Adrenal gland (tissue), 12 donors: ENCODE data around the gene GOLGA6A. TPM values are rescaled to one million over a fixed set of nuclear protein-coding genes. Genes with fewer than 3 reads are reported as not detected.
"Not testable (repeated sequence)": the region's sequence is repeated elsewhere in the genome, so short reads cannot be mapped to it uniquely, and the experiment has no call there.

Source experiments
- DNase-seq, 7 donors: peaks; one replicate each; pipeline ENCODE4 v3.0.0-alpha.2; 2019 to 2020
- H3K27ac ChIP-seq, 5 donors: fragments of 200-600 bp; sonication (generic) in 4 of 5; 1 replicate in 3 of 5; 2 replicates in 2 of 5; pipeline versions ENCODE4 v1.5.1 to v1.8.0; 2016 to 2020; ENCODE audit warnings: mild to moderate bottlenecking in 1 of 5
- H3K27me3 ChIP-seq: fragments of 200-600 bp; 2 replicates; pipeline ENCODE4 v1.8.0; 2021
- H3K36me3 ChIP-seq, 2 donors: fragments of 200-600 bp; replicated peaks in 1 of 2; 1 replicate in 1 of 2; 2 replicates in 1 of 2; pipeline versions ENCODE4 v1.5.1 to v1.8.0; 2018 to 2022
- H3K4me1 ChIP-seq, 2 donors: fragments of 200-600 bp; replicated peaks in 1 of 2; 1 replicate in 1 of 2; 2 replicates in 1 of 2; pipeline versions ENCODE4 v1.5.1 to v1.8.0; 2018 to 2021
- H3K4me3 ChIP-seq, 4 donors: fragments of 200-600 bp; sonication (generic) in 3 of 4; one replicate each; pipeline ENCODE4 v1.5.1; 2016 to 2018
- H3K9me3 ChIP-seq, 3 donors: fragments of 200-600 bp; sonication (generic) in 1 of 3; replicated peaks in 1 of 3; 1 replicate in 2 of 3; 2 replicates in 1 of 3; pipeline versions ENCODE4 v1.5.1 to v1.8.0; 2016 to 2021
- CTCF ChIP-seq, 6 experiments: fragments of 450-650 bp in 4 of 6; fragments of 200-600 bp in 2 of 6; sonication (generic) in 1 of 6; IDR thresholded peaks; 1 replicate in 5 of 6; 2 replicates in 1 of 6; pipeline versions ENCODE4 v1.5.1 to v1.8.0; 2016 to 2021; ENCODE audit warnings: antibody characterized with exemption in 6 of 6, mild to moderate bottlenecking in 2 of 6, moderate library complexity in 1 of 6
- POLR2A ChIP-seq, 2 donors: fragments of 450-650 bp; IDR thresholded peaks; one replicate each; pipeline ENCODE4 v1.6.1; 2017; ENCODE audit warnings: antibody characterized with exemption in 2 of 2, mild to moderate bottlenecking in 2 of 2, moderate library complexity in 1 of 2
- WGBS, 4 donors: extraction: QIAGEN DNeasy Blood & Tissue Kit in 2 of 4; methylation state at CpG; one replicate each; pipeline versions ENCODE4 v1.1.5 to v1.1.7; 2013 to 2017; 5-methylcytosine and 5-hydroxymethylcytosine counted together
- intact Hi-C, 2 donors: fragments of 100-400 bp; cut with DNase I; formaldehyde crosslinking; loops; one replicate each; pipeline versions ENCODE4 v1.14.1 to v1.15.0; 2022 to 2023
- polyA plus RNA-seq, 3 donors: library from polyadenylated mRNA; stranded (reverse); fragments of 200-250 nt in 2 of 3; fragments of 350-450 nt in 1 of 3; fragmentation: Illumina TruSeq in 1 of 3; extraction: RNeasy Lipid Tissue Mini Kit (QIAGEN cat#74804) in 1 of 3; gene quantifications; one replicate each; pipeline ENCODE4 v1.2.3, GENCODE V29; 2013 to 2014
- total RNA-seq, 9 donors: library from RNA; depleted of rRNA in 4 of 9; stranded (reverse); fragments of >200 nt in 4 of 9; fragments of 120-200 nt in 1 of 9; fragmentation: NEBNext Ultra II Directional in 1 of 9; extraction: Animal tissue kit (Norgen Biotek cat#: 25700) in 1 of 9; gene quantifications; one replicate each; pipeline versions ENCODE4 v1.1.0 to v1.2.4, GENCODE V29; 2013 to 2023
- donor health status: healthy with polysubstance abuse.
- donor health status: Bipolar disorder and iron deficiency.
- donor health status: DM: yes; HTN: yes; CAD: no.
- donor health status: DM: no; HTN: no; CAD: no.
- donor health status: DM: no; HTN: no; CAD: no.
- donor health status: DM: yes; HTN: yes; CAD: no.

Gene GOLGA6A
- total and polyA plus RNA-seq, 12 donors = 0.03 to 0.44 TPM; not detected in 10

- Histone ChIP-seq H3K9me3 (no peaks in the 10 kb centered on the region), H3K27me3 (no peaks in the 10 kb centered on the region), H3K27ac (no peak overlapping the region), H3K4me1 (no peaks in the 10 kb centered on the region), H3K36me3 (no peaks in the 10 kb centered on the region), H3K4me3 (no peak overlapping the region)
- intact Hi-C loops = loop anchor here in 1 of 2 donors (5.0 kb wide), 1 partner anchor 250 kb away; no protein-coding TSS in a partner anchor
- no peak for TF ChIP-seq CTCF (IDR thresholded peaks at IDR 0.05)
- TF ChIP-seq POLR2A (IDR thresholded peaks at IDR 0.05) = no peak
- 88 to 93% (median 91%) methylated on average over 6 of the region's 6 CpGs for WGBS, 4 donors
- DNase-seq = no peak
Measured at GRCh38 chr15:74062236-74062635, 20.1 kb downstream of the GOLGA6A start.

- 83 to 95% (median 88%) methylated on average over 3 to 6 of the region's 6 CpGs for WGBS, 4 donors
- intact Hi-C loops = loop anchor here in 1 of 2 donors (5.0 kb wide), 1 partner anchor 252 kb away; no protein-coding TSS in a partner anchor
- H3K4me3 ChIP-seq = no peak overlapping the region
- H3K27me3 ChIP-seq = no peaks in the 10 kb centered on the region
- TF ChIP-seq CTCF (IDR thresholded peaks at IDR 0.05) (no peak), POLR2A (IDR thresholded peaks at IDR 0.05) (no peak)
- DNase-seq = peak in 1 of 7 donors; percentile 6
- no peak overlapping the region for H3K27ac ChIP-seq
- H3K36me3 ChIP-seq = no peaks in the 10 kb centered on the region
- no peaks in the 10 kb centered on the region for H3K4me1 ChIP-seq
- H3K9me3 ChIP-seq = no peaks in the 10 kb centered on the region
Measured at GRCh38 chr15:74060251-74060650, 22.1 kb downstream of the GOLGA6A start.

- intact Hi-C loops = loop anchor here (5.0 to 10.0 kb wide), 4 partner anchors 76 to 263 kb away; partner anchors contain the start of gene ISLR2 (in 1 of the 2)
- not testable (repeated sequence) for H3K27ac ChIP-seq, H3K9me3 ChIP-seq, H3K4me1 ChIP-seq, H3K36me3 ChIP-seq, H3K4me3 ChIP-seq, H3K27me3 ChIP-seq
- DNase-seq = peak in 2 of 7 donors; percentile 5 to 23
- 85 to 93% (median 87%) methylated on average over 6 of the region's 6 CpGs for WGBS, 4 donors
Measured at GRCh38 chr15:74059050-74059833, 23.1 kb downstream of the GOLGA6A start.

- not testable (repeated sequence) for H3K9me3 ChIP-seq, H3K36me3 ChIP-seq, H3K4me3 ChIP-seq, H3K27me3 ChIP-seq, H3K27ac ChIP-seq
- DNase-seq = peak in 2 of 7 donors; percentile 5 to 9
- peaks cover 0 to 12% of the 10 kb centered on the region in 2 donors for H3K4me1 ChIP-seq
- intact Hi-C loops = loop anchor here (5.0 to 10.0 kb wide), 4 partner anchors 74 to 266 kb away; partner anchors contain the start of gene ISLR2 (in 1 of the 2)
- 87 to 94% (median 91%) methylated on average over 3 to 5 of the region's 5 CpGs for WGBS, 4 donors
Measured at GRCh38 chr15:74056330-74056729, 26.0 kb downstream of the GOLGA6A start.

GRCh38 chr15:74055804-74056203, 26.5 kb downstream of the GOLGA6A start:
- H3K27me3 ChIP-seq = no peaks in the 10 kb centered on the region
- no peak overlapping the region for H3K4me3 ChIP-seq
- H3K36me3 ChIP-seq = no peaks in the 10 kb centered on the region
- peaks cover 0 to 14% of the 10 kb centered on the region in 2 donors for H3K4me1 ChIP-seq
- H3K9me3 ChIP-seq = no peaks in the 10 kb centered on the region
- no peak overlapping the region for H3K27ac ChIP-seq
- WGBS, 4 donors = 84 to 93% (median 92%) methylated on average over 2 of the region's 2 CpGs
- intact Hi-C loops = loop anchor here (5.0 to 10.0 kb wide), 4 partner anchors 74 to 266 kb away; partner anchors contain the start of gene ISLR2 (in 1 of the 2)
- peak in 2 of 7 donors; percentile 5 for DNase-seq
- TF ChIP-seq CTCF (IDR thresholded peaks at IDR 0.05) = no peak
- TF ChIP-seq POLR2A (IDR thresholded peaks at IDR 0.05) = no peak
